ENCODE data around the gene HHATL. TPM values are rescaled to one million over a fixed set of nuclear protein-coding genes. Genes with fewer than 3 reads are reported as not detected.
A peak's percentile ranks its signal among the peaks of the same experiment; 100 is the strongest.

HHATL gene
- total RNA-seq (2014; rRNA removed; shearing (Covaris generic)), result not detected in 2 replicates

- peak; percentile 73 for DNase-seq
- H3K36me3 ChIP-seq (replicated peaks; ENCODE audit: control insufficient read depth, insufficient read depth, low read length), result no peaks in the 10 kb centered on the region
- no peaks in the 10 kb centered on the region for H3K27me3 ChIP-seq (ENCODE audit: control insufficient read depth, insufficient read depth, low read length)
- H3K4me3 ChIP-seq (ENCODE audit: insufficient read depth, low read depth, low read length), result no peak within 1 kb of the TSS
These were observed at the start of gene HHATL for GRCh38 chr3:42702066-42702951. Gene HHATL, minus strand, starts transcription at chr3:42702798. Its CDS starts 1,972 bp downstream, at chr3:42700826.

GRCh38 chr3:42751609-42752008 lies 49.0 kb upstream of the HHATL start:
- Histone ChIP-seq H3K36me3 (replicated peaks; ENCODE audit: control insufficient read depth, insufficient read depth, low read length) (no peaks in the 10 kb centered on the region), H3K27me3 (ENCODE audit: control insufficient read depth, insufficient read depth, low read length) (no peaks in the 10 kb centered on the region), H3K4me3 (ENCODE audit: insufficient read depth, low read depth, low read length) (no peak overlapping the region)
- DNase-seq, result no peak

- DNase-seq, result no peak
- no peaks in the 10 kb centered on the region for H3K27me3 ChIP-seq (ENCODE audit: control insufficient read depth, insufficient read depth, low read length)
- H3K4me3 ChIP-seq (ENCODE audit: insufficient read depth, low read depth, low read length), result no peak overlapping the region
- no peaks in the 10 kb centered on the region for H3K36me3 ChIP-seq (replicated peaks; ENCODE audit: control insufficient read depth, insufficient read depth, low read length)
These were observed 48.2 kb upstream of the HHATL start for GRCh38 chr3:42750834-42751233.

DNA sequence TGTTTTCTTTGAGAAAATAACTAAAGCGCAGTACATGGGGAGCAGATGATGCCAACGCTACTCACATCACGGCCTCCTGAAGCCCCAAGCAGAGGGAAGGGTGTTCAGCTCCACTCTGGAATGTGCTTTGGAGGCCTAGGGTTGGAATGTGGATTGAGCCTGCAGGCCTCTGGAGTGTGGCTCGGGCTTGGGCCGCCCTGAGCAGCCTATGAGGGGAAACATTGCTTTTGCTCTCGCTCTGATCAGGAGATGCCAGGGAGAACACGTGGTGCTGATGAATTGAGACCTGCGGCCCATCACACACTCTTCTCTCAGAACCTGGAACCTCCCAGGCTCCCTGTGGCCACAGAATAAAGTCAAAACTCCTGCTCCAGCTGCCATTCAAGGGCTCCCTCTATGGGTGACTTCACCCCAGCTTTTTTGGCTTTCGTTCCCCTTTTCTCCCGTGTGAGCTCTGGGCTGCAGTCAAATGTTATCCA lies 47.2 kb upstream of the HHATL start:
- no peak overlapping the region for H3K4me3 ChIP-seq (ENCODE audit: insufficient read depth, low read depth, low read length)
- no peaks in the 10 kb centered on the region for H3K27me3 ChIP-seq (ENCODE audit: control insufficient read depth, insufficient read depth, low read length)
- no peaks in the 10 kb centered on the region for H3K36me3 ChIP-seq (replicated peaks; ENCODE audit: control insufficient read depth, insufficient read depth, low read length)
- peak; percentile 82 for DNase-seq

- no peak for DNase-seq
- Histone ChIP-seq H3K27me3 (ENCODE audit: control insufficient read depth, insufficient read depth, low read length) (no peaks in the 10 kb centered on the region), H3K4me3 (ENCODE audit: insufficient read depth, low read depth, low read length) (no peak overlapping the region), H3K36me3 (replicated peaks; ENCODE audit: control insufficient read depth, insufficient read depth, low read length) (no peaks in the 10 kb centered on the region)
These were observed 46.6 kb upstream of the HHATL start for GRCh38 chr3:42749025-42749752.

- Histone ChIP-seq H3K27me3 (ENCODE audit: control insufficient read depth, insufficient read depth, low read length) (no peaks in the 10 kb centered on the region), H3K4me3 (ENCODE audit: insufficient read depth, low read depth, low read length) (no peak overlapping the region), H3K36me3 (replicated peaks; ENCODE audit: control insufficient read depth, insufficient read depth, low read length) (no peaks in the 10 kb centered on the region)
- no peak for DNase-seq
These were observed 45.0 kb upstream of the HHATL start for GRCh38 chr3:42747581-42747980.

GRCh38 chr3:42746455-42747450 lies 44.2 kb upstream of the HHATL start:
- DNase-seq, result no peak
- Histone ChIP-seq H3K27me3 (ENCODE audit: control insufficient read depth, insufficient read depth, low read length) (no peaks in the 10 kb centered on the region), H3K36me3 (replicated peaks; ENCODE audit: control insufficient read depth, insufficient read depth, low read length) (no peaks in the 10 kb centered on the region), H3K4me3 (ENCODE audit: insufficient read depth, low read depth, low read length) (no peak overlapping the region)

DNA sequence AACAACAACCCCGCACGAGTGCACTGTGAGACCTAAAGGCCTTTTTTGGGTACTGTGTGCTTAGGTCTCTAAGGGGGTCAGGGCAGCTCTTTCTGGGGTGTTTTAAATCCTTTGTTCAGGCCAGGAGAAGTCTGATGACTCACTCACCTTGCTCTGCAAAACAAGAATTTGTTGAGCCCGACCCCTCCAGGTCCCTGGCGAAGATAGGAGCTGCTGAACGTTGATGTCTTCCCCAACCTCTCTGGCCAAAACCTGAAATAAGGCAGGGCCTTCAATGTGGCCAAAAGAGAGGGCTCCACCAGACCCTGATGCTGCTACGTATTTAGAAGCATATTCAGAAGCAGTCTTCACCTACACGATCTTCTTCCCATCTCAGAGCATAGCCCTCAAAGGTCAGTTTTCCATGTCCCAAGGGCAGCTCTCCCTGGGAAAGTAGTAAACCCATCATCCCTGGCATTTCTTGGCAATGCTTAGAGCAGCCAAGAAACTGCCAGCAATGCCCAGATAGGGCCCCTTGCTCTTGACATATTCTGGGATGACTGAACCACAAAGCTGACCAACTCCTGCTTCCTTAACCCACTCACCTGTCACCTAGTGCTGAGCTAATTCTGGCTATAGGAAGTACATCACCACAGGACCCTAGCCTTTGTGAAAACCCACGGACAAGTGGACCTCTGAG lies 43.3 kb upstream of the HHATL start:
- H3K27me3 ChIP-seq (ENCODE audit: control insufficient read depth, insufficient read depth, low read length), result no peaks in the 10 kb centered on the region
- no peaks in the 10 kb centered on the region for H3K36me3 ChIP-seq (replicated peaks; ENCODE audit: control insufficient read depth, insufficient read depth, low read length)
- no peak for DNase-seq
- no peak overlapping the region for H3K4me3 ChIP-seq (ENCODE audit: insufficient read depth, low read depth, low read length)

GRCh38 chr3:42745291-42745745 lies 42.7 kb upstream of the HHATL start:
- H3K27me3 ChIP-seq (ENCODE audit: control insufficient read depth, insufficient read depth, low read length), result no peaks in the 10 kb centered on the region
- DNase-seq, result no peak
- H3K36me3 ChIP-seq (replicated peaks; ENCODE audit: control insufficient read depth, insufficient read depth, low read length), result no peaks in the 10 kb centered on the region
- no peak overlapping the region for H3K4me3 ChIP-seq (ENCODE audit: insufficient read depth, low read depth, low read length)

DNA sequence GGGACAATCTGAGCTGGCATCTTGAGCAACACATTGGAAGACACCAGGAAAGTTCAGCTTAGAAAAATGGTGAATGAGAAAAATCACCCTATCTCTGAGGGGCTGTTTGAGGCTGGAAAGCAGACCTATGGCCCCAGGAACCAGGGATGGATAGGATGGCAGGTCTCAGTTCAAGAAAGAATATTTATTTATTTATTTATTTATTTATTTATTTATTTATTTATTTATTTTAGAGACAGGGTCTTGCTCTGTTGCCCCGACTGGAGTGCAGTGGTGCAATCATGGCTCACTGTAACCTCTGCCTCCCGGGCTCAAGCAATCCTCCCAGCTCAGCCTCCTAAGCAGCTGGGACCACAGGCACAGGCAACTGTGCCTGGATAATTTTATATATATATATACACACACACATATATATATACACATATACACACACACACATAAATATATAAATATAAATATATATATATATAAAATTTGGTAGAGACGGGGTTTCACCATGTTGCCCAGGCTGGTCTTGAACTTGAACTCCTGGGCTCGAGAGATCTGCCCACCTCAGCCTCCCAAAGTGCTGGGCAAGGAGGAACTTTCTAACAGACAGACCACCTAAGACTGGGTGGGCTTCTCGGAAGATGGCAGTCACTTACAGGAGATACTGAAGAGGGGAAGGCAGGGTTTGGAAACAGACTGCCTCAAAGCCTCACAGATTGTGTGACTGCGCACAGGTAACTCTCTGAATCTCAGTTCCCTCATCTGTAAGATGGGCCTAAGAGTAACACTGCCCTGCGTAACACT lies 40.8 kb upstream of the HHATL start:
- H3K27me3 ChIP-seq (ENCODE audit: control insufficient read depth, insufficient read depth, low read length), result no peaks in the 10 kb centered on the region
- DNase-seq, result no peak

DNA sequence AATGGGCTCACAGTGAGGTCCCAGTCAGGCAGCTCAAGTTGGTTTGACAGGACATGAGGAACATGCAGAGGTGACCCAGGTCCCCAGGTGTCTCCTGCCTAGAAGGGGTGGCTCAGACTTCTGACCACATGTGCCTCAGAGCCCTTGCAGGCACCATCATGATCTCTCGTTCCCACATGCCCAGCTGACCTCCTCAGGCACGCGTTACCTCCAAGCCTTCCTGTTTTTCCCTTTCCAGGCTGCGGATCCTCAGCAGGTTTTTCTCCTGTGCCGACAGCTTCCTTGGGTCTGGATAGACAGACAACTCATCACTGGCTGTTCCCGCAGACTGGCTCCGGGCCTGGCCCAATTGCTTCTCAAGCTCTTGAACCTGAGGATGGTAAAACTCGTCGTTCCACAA lies 40.1 kb upstream of the HHATL start:
- Histone ChIP-seq H3K4me3 (ENCODE audit: insufficient read depth, low read depth, low read length) (no peak overlapping the region), H3K36me3 (replicated peaks; ENCODE audit: control insufficient read depth, insufficient read depth, low read length) (no peaks in the 10 kb centered on the region), H3K27me3 (ENCODE audit: control insufficient read depth, insufficient read depth, low read length) (no peaks in the 10 kb centered on the region)
- DNase-seq, result no peak

More for the DNA sequence above, 40.8 kb upstream of the HHATL start:
- H3K36me3 ChIP-seq (replicated peaks; ENCODE audit: control insufficient read depth, insufficient read depth, low read length), result no peaks in the 10 kb centered on the region
- no peak overlapping the region for H3K4me3 ChIP-seq (ENCODE audit: insufficient read depth, low read depth, low read length)

GRCh38 chr3:42742259-42742658 lies 39.7 kb upstream of the HHATL start:
- no peak for DNase-seq
- H3K4me3 ChIP-seq (ENCODE audit: insufficient read depth, low read depth, low read length), result no peak overlapping the region

GRCh38 chr3:42741796-42742195 lies 39.2 kb upstream of the HHATL start:
- Histone ChIP-seq H3K27me3 (ENCODE audit: control insufficient read depth, insufficient read depth, low read length) (no peaks in the 10 kb centered on the region), H3K36me3 (replicated peaks; ENCODE audit: control insufficient read depth, insufficient read depth, low read length) (no peaks in the 10 kb centered on the region), H3K4me3 (ENCODE audit: insufficient read depth, low read depth, low read length) (no peak overlapping the region)
- no peak for DNase-seq

More at GRCh38 chr3:42742259-42742658, 39.7 kb upstream of the HHATL start:
- Histone ChIP-seq H3K27me3 (ENCODE audit: control insufficient read depth, insufficient read depth, low read length) (no peaks in the 10 kb centered on the region), H3K36me3 (replicated peaks; ENCODE audit: control insufficient read depth, insufficient read depth, low read length) (no peaks in the 10 kb centered on the region)

Data from H7 (cell line).